Middle frontal gyrus (tissue), 1 donor: ENCODE results near the gene MTFR2.
"Not testable (repeated sequence)": the region's sequence is repeated elsewhere in the genome, so short reads cannot be mapped to it uniquely, and the experiment has no call there.

Experiments
- DNase-seq: peaks from one replicate; pipeline ENCODE4 v3.0.0-alpha.2; 2015; ENCODE audit warnings: low spot score; ENCODE audit errors: extremely low spot score

MTFR2 gene

DNA sequence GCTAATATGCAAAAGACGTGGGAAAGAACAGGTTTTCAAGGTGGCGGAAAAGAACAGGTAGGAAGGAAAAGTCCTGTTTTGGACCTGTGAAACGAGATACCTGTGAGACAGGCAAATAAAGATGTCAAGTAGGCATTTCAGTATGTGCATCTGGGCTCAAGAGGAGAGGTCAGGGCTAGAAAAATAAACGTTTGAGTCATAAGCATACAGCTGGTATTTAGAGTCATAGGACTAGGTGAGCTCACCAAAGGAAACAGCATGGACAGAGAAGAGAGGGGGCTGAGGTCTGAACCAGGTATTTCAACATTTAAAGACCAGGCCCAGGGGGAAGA, 14.9 kb downstream of the MTFR2 start:
- no peak for DNase-seq

- DNase-seq = no peak
Observed at GRCh38 chr6:136232701-136233100, 17.4 kb downstream of the MTFR2 start.

- no peak for DNase-seq
Observed at GRCh38 chr6:136230219-136230853, 19.8 kb downstream of the MTFR2 start.

- no peak for DNase-seq
Observed at GRCh38 chr6:136228814-136229213, 21.3 kb downstream of the MTFR2 start.

- no peak for DNase-seq
Observed at GRCh38 chr6:136226674-136227377, 23.3 kb downstream of the MTFR2 start.

GRCh38 chr6:136226027-136226673, 24.0 kb downstream of the MTFR2 start:
- peak; percentile 44 for DNase-seq

- DNase-seq = no peak
Observed at GRCh38 chr6:136225496-136225895, 24.6 kb downstream of the MTFR2 start.

GRCh38 chr6:136224974-136225373, 25.1 kb downstream of the MTFR2 start:
- not testable (repeated sequence) for DNase-seq

DNA sequence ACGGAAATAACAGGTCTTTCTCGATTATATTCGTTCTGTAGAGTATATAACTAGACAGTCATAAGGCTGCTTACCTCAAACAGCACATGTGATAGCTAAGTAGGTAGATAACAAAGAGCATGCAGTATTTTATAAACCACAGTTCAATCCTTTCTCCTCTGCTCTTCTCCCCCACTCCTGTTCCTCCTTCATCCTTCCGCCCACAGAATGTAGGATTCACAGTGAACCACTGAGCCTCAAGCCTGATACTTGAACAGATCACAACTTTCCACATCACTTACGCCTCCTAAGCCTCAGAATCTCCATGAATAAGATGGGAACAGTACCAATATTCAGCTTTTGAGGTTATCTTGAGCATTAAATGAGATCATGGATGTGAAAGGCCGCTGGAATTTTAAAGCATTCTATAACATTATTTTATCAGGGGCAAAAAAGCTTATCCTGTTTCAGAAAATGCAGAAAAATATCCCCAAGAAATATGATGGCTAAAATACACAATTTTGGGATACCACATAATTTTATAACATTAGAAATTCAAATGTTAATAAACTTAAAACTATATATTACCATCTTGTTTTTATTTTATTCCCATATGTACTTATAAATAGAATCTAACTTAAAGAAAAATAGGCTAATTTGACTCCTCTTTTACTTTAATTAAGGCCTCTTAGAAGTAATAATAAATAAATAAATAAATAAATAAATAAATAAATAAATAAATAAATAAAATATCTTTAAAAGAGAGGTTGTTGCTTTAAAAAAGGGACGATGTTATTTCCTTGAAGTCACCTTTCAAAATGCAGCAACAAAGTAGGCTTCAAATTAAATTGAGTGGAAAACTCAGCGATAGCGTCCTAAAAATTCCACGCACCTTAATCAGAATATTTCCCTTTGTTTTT, 33.4 kb downstream of the MTFR2 start:
- no peak for DNase-seq

- no peak for DNase-seq
Observed at GRCh38 chr6:136213853-136214252, 36.3 kb downstream of the MTFR2 start.

GRCh38 chr6:136213012-136213539, 37.0 kb downstream of the MTFR2 start:
- no peak for DNase-seq

DNA sequence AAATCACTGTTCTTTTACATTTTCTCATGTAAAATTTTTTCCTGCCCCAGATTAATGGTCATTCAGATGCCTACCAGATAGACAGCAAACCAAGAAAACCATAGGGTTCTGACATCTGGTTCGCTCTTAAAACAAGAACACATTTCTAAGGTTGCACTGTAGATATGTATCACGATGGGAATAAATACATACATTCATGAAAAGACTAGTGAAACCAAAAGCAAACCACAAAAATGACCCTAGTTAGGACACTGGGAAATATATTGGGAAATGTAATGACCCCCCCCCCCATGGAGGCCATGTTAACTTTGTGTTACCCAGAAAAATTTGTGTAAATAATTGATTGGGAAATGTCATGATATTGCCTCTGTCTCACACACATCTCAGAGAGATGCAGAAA, 37.5 kb downstream of the MTFR2 start:
- DNase-seq = no peak

DNA sequence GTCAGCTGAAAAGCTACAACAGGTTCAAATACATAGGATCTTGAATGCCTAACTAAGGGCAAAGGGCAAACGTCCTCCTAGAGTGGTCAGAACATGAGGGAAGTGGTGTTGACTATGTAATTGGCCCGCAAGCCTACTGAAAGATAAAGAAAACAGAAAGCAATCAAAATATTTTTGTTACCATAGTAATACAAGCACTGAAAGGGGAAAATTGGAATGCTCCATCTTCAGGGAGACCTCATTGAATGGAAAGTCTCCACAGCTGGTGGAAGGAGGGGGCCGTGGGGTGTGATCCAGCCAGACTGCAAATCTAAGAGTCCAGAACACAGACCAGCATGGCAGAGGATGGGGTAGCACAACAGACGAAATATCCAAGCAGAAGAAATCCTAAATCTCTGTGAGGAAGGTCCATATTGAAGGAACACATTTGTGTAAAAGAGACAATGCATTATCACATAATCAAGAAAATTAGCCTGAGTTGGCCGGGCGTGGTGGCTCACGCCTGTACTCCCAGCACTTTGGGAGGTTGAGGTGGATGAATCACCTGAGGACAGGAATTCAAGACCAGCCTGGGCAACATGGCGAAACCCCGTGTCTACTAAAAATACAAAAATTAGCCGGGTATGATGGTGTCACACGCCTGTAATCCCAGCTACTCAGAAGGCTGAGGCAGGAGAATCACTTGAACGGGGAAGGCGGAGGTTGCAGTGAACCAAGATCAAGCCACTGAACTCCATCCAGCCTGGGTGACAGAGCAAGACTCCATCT, 39.5 kb downstream of the MTFR2 start:
- no peak for DNase-seq

GRCh38 chr6:136209496-136209895, 40.6 kb downstream of the MTFR2 start:
- no peak for DNase-seq

- DNase-seq = no peak
Observed at GRCh38 chr6:136208783-136209182, 41.3 kb downstream of the MTFR2 start.

DNA sequence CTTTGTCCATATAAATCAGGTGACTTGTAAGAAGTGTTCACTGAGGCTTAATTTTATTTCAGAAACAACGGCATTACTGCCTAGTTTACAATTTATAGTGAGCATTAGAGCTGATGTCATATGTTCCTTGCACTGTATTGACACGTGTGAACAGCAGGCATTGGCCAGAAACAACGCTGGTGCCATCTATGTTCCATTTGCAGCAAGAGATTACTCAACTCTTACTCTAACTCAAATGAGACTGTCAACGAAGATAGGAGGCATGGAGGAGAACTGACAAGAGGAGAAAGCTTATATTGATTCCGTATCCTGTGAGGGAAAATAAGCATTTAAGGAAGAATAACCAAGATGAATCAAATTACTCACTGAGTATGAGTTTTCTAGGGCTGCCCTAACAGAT, 48.4 kb downstream of the MTFR2 start:
- no peak for DNase-seq

- DNase-seq = no peak
Observed at GRCh38 chr6:136192902-136193301, 57.2 kb downstream of the MTFR2 start.

GRCh38 chr6:136191606-136192312, 58.4 kb downstream of the MTFR2 start:
- no peak for DNase-seq

GRCh38 chr6:136189104-136189503, 61.0 kb downstream of the MTFR2 start:
- no peak for DNase-seq

GRCh38 chr6:136188486-136188885, 61.6 kb downstream of the MTFR2 start:
- DNase-seq = no peak
